ENCODE data around the gene GPR27. TPM values are rescaled to one million over a fixed set of nuclear protein-coding genes. Genes with fewer than 3 reads are reported as not detected.
A peak's percentile ranks its signal among the peaks of the same experiment; 100 is the strongest.

The GPR27 gene
- total and polyA plus RNA-seq, 12 donors: 0.26 to 10.0 (median 5.5) TPM

- ATAC-seq: no peak
- WGBS, 2 donors: 11 to 12% methylated on average over 55 to 65 of the region's 65 CpGs
- no peaks in the 10 kb centered on the region for H3K36me3 ChIP-seq
- TF ChIP-seq CTCF (IDR thresholded peaks at IDR 0.05): no peak
- intact Hi-C loops (cut with DNase I): no loop called here
- H3K9me3 ChIP-seq: no peaks in the 10 kb centered on the region
- peaks cover 0 to 63% (median 38%) of the 10 kb centered on the region in 7 donors for H3K27me3 ChIP-seq
- peaks cover 0 to 16% (median 0%) of the 10 kb centered on the region in 9 donors for H3K4me1 ChIP-seq
- DNase-seq: no peak
- peak overlapping the region in 1 of 10 donors; percentile 75 for H3K27ac ChIP-seq
- H3K4me3 ChIP-seq: peak overlapping the region in 9 of 10 donors; percentile 27 to 59 (median 50)
Measured at GRCh38 chr3:71754610-71755253, 1.1 kb downstream of the GPR27 start.

DNA sequence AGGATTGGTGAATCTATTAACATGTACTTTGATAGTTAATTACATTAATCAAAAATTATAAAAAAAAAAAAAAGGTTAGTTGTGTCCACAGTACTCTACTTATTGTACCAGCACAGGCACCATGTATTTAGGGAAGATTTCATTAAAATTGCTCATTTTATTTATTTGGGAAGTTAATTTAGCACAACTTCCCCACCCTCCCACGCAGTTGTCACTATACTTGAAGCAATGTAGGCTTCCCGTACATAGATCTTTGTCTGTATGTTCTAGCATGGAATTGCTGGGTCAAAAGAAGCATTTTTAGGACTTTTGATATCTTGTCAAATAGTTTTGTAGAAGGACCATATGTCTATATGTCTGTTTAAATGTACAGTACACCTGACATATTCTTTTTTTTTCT, 4.4 kb downstream of the GPR27 start:
- no peaks in the 10 kb centered on the region for H3K36me3 ChIP-seq
- intact Hi-C loops (cut with DNase I): no loop called here
- peaks cover 0 to 60% (median 38%) of the 10 kb centered on the region in 7 donors for H3K27me3 ChIP-seq
- H3K9me3 ChIP-seq: no peaks in the 10 kb centered on the region
- DNase-seq: no peak
- no peak overlapping the region for H3K27ac ChIP-seq
- no peak for ATAC-seq
- peaks cover 0 to 13% (median 0%) of the 10 kb centered on the region in 9 donors for H3K4me1 ChIP-seq
- WGBS, 2 donors: 84 to 87% methylated on average over 2 of the region's 2 CpGs
- no peak for TF ChIP-seq CTCF (IDR thresholded peaks at IDR 0.05)
- H3K4me3 ChIP-seq: no peak overlapping the region

DNA sequence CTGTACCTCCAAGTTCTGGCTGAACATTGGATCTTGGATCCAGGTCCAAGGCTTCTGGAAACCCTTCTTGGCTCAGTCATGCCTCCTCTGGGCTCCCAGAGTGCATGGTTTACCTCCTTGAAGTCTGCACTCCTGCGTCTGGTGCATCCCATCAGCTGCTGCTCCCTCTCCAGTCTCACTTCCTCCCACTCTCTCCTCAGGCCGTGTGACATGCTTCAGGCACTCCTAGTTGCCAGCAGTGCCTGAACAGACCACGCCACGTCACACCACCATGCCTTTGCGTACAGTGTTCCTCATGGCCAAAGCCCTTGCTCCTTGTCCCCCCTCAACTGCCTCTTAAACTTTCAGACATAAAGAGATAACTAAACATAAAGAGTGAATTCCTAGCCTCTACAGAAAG, 5.7 kb downstream of the GPR27 start:
- intact Hi-C loops (cut with DNase I): no loop called here
- Histone ChIP-seq H3K9me3 (no peaks in the 10 kb centered on the region), H3K4me1 (peaks cover 0 to 12% (median 0%) of the 10 kb centered on the region in 9 donors), H3K36me3 (no peaks in the 10 kb centered on the region), H3K27ac (no peak overlapping the region), H3K27me3 (peaks cover 0 to 62% (median 35%) of the 10 kb centered on the region in 7 donors), H3K4me3 (no peak overlapping the region)
- 74 to 79% methylated on average over 5 of the region's 5 CpGs for WGBS, 2 donors
- ATAC-seq (no peak), DNase-seq (no peak)
- no peak for TF ChIP-seq CTCF (IDR thresholded peaks at IDR 0.05)

DNA sequence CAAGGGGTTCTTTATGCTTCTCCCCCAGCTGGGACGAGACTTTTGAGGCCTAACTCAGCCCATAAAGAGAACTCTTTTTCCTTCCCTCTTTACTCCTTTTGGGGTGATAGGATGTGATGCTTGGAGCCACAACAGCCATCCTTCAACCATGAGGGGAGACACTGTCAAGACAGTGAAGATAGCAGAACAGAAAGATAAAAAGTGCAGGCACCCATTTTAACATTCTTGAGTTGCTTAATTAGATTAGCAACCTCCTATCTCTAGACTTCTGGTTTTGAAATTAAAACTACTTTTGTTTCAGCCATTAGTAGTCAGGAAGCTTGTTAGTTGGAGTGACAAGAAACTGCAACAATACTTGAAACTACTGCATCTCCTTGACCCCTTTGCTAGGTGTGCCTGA, 6.5 kb downstream of the GPR27 start:
- Histone ChIP-seq H3K27me3 (peaks cover 0 to 63% (median 31%) of the 10 kb centered on the region in 7 donors), H3K9me3 (no peaks in the 10 kb centered on the region), H3K36me3 (no peaks in the 10 kb centered on the region), H3K27ac (no peak overlapping the region), H3K4me1 (peaks cover 0 to 9% (median 0%) of the 10 kb centered on the region in 9 donors), H3K4me3 (no peak overlapping the region)
- intact Hi-C loops (cut with DNase I): no loop called here
- no peak for DNase-seq
- no peak for TF ChIP-seq CTCF (IDR thresholded peaks at IDR 0.05)
- no peak for ATAC-seq
- WGBS, 2 donors: 67 to 83% methylated on average over 1 of the region's 1 CpG

Measured in heart right ventricle (tissue), 16 donors.